ENCODE measurements around the gene CDC25B.

GRCh38 chr20:3784216-3784853 is 11.8 kb upstream of the CDC25B start:
- TF ChIP-seq CTCF (conservative IDR thresholded peaks at IDR 0.05) (no peak), EZH2 (IDR thresholded peaks at IDR 0.05; ENCODE audit: low read depth) (no peak)

All from PC-9 (cell line).